ENCODE data around the gene APH1A. TPM values are rescaled to one million over a fixed set of nuclear protein-coding genes. Genes with fewer than 3 reads are reported as not detected.

APH1A gene
- 109 and 126 TPM in 2 replicates for total RNA-seq

GRCh38 chr1:150268705-150269403 is at the start of gene APH1A:
APH1A (minus strand) TSS chr1:150269016; CDS start chr1:150268810, 206 bp downstream.

GRCh38 chr1:150293433-150294253 is 24.8 kb upstream of the APH1A start, which contains the start of gene MRPS21:
MRPS21 (plus strand) TSS chr1:150293861; CDS start chr1:150294367, 506 bp downstream.

DNA sequence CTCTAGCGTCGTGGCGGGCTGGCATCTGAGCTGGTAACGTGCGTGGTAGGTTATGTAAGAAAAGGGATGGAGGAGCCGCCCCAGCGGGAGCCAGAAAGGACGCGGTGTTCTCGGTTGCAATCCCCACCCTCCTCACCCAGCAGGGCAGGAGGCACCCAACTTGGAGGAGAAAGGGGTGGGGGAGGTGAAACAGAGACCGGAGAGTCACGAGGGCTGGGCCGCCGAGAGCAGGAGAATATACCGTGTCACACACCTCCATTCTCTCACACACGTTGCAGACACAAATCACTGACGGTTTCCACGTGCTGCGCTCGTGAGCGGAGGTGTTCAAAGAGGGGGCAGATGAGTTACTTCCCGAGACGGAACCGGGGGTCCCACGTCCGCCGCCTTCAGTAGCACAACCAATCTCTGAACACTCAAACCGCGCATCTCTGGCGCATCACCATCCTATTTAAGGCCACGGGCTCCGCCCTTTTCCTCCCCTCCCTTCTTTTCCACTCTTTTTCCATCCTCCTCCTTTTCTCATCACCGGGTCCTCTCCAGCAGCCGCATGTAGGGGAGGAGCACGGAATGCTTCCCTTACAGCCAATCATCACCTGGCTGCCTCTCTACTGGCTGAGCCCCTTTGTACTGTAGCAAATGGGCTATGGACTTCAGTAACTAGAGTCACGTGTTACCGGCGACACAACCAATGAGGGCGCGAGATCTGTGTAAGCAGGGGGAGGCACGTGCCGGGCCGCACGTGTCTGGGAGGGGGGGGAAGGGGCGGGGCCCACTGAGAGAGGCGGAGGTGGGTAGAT is 13.1 kb upstream of the APH1A start, which contains the start of gene CIART:
Gene CIART (plus strand): TSS at position 797 of the 800 bp plus-strand sequence. CDS start 714 bp downstream, outside the sequence.

GRCh38 chr1:150257624-150258585 is 10.9 kb downstream of the APH1A start, which contains the start of gene CA14:
CA14 (plus strand) TSS chr1:150257774; CDS start chr1:150258129, 355 bp downstream.

DNA sequence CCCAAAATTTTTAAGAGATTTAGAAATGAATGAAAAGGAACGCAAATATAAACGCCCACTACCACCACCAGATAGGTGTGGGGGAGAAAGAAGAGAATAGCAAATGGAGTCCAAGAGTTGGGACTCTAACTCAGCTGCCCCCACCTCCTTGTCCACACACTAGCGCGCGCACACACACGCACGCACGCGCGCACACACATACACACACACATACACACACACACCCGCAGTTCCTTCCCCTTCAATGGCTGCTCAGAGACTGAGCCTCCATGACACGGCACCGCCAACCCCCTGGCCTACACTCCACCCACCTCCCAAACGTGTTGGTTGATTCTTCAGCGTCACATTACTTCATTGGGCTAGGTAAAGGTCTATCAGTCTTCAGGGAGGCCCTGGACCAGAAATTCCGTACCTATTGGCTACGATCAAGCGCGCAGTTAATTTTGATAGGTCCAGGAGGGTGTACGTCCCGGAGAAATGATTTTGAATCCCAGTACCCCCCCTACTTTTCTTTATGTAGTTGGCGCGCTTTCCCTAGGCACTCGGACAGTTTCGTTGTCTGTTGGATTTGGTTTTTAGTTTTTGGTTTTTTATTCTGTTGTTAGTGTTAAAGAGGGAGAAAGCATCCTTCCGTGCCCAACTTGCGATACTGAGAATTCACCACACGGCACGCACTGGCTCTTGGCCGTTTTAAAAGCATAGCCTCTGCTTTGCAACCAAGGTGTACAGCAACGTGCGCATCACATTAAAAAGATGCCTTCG is 32.8 kb downstream of the APH1A start, which contains the start of gene ANP32E:
Gene ANP32E (minus strand): TSS at position 261 of the 762 bp plus-strand sequence. CDS start 326 bp downstream, outside the sequence.

Other genes starting within 250 kb of the APH1A start
- 18.5 and 19.9 TPM in 2 replicates for gene VPS45, start 201.2 kb downstream of the APH1A start, total RNA-seq
- 73.7 and 75.3 TPM in 2 replicates for gene PLEKHO1, start 119.1 kb downstream of the APH1A start, total RNA-seq
- gene ANP32E, start 32.9 kb downstream of the APH1A start, total RNA-seq, result 6.5 and 20.9 TPM in 2 replicates
- not detected in 2 replicates for gene CA14, start 11.2 kb downstream of the APH1A start, total RNA-seq
- gene C1orf54, start 3.8 kb upstream of the APH1A start, total RNA-seq, result 1.5 and 2.4 TPM in 2 replicates
- 0.81 and 4.9 TPM in 2 replicates for gene CIART, start 13.5 kb upstream of the APH1A start, total RNA-seq
- gene MRPS21, start 24.8 kb upstream of the APH1A start, total RNA-seq, result 37.9 and 43.8 TPM in 2 replicates
- gene PRPF3, start 52.5 kb upstream of the APH1A start, total RNA-seq, result 16.0 and 21.3 TPM in 2 replicates
- gene RPRD2, start 95.1 kb upstream of the APH1A start, total RNA-seq, result 9.3 and 14.5 TPM in 2 replicates
- 20.5 and 20.7 TPM in 2 replicates for gene TARS2, start 218.4 kb upstream of the APH1A start, total RNA-seq
- gene ECM1, start 239.1 kb upstream of the APH1A start, total RNA-seq, result 9.1 and 20.5 TPM in 2 replicates
- 0.49 TPM in 1 of 2 replicates, not detected in the other for gene FALEC, start 246.7 kb upstream of the APH1A start, total RNA-seq

Data from mesangial cell (primary cell).